ENCODE results near the gene ZNF668.

GRCh38 chr16:31093132-31093703 is 19.2 kb upstream of the ZNF668 start:
- no peak for TF ChIP-seq POLR2A (IDR thresholded peaks at IDR 0.05)
- TF ChIP-seq, protein P1, sequence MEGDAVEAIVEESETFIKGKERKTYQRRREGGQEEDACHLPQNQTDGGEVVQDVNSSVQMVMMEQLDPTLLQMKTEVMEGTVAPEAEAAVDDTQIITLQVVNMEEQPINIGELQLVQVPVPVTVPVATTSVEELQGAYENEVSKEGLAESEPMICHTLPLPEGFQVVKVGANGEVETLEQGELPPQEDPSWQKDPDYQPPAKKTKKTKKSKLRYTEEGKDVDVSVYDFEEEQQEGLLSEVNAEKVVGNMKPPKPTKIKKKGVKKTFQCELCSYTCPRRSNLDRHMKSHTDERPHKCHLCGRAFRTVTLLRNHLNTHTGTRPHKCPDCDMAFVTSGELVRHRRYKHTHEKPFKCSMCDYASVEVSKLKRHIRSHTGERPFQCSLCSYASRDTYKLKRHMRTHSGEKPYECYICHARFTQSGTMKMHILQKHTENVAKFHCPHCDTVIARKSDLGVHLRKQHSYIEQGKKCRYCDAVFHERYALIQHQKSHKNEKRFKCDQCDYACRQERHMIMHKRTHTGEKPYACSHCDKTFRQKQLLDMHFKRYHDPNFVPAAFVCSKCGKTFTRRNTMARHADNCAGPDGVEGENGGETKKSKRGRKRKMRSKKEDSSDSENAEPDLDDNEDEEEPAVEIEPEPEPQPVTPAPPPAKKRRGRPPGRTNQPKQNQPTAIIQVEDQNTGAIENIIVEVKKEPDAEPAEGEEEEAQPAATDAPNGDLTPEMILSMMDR (IDR thresholded peaks at IDR 0.05): no peak

Measured in prostate gland (tissue), 2 donors.